Choroid plexus epithelial cell (primary cell): Measurements from ENCODE around the gene HEATR5A.

Source experiments
- DNase-seq: peaks from one replicate; pipeline ENCODE4 v3.0.0-alpha.2; 2010; ENCODE audit warnings: low read depth
- H3K4me3 ChIP-seq: 2 replicates; pipeline ENCODE4 v1.5.1; 2011; ENCODE audit warnings: low read depth, mild to moderate bottlenecking, control low read depth, low read length, moderate library complexity
- CTCF ChIP-seq: conservative IDR thresholded peaks from 2 replicates; pipeline ENCODE4 v1.5.1; 2011; ENCODE audit warnings: low read depth, mild to moderate bottlenecking, control low read depth, inconsistent platforms, low read length, moderate library complexity

The HEATR5A gene

GRCh38 chr14:31426663-31427062 is 6.3 kb upstream of the HEATR5A start:
- H3K4me3 ChIP-seq: no peak overlapping the region
- no peak for TF ChIP-seq CTCF
- no peak for DNase-seq

- no peak for TF ChIP-seq CTCF
- no peak for DNase-seq
These were observed 5.6 kb upstream of the HEATR5A start for GRCh38 chr14:31425905-31426304.

GRCh38 chr14:31421200-31421599 is 850 bp upstream of the HEATR5A start:
- H3K4me3 ChIP-seq: no peak overlapping the region
- DNase-seq: no peak
- TF ChIP-seq CTCF: no peak

More at GRCh38 chr14:31425905-31426304, 5.6 kb upstream of the HEATR5A start:
- no peak overlapping the region for H3K4me3 ChIP-seq

- H3K4me3 ChIP-seq: peak overlapping the region; percentile 94
- no peak for TF ChIP-seq CTCF
- no peak for DNase-seq
These were observed 407 bp downstream of the HEATR5A start for GRCh38 chr14:31419967-31420318.

GRCh38 chr14:31419179-31419966 is 977 bp downstream of the HEATR5A start:
- peak; percentile 59 for DNase-seq
- TF ChIP-seq CTCF: no peak
- peak overlapping the region; percentile 94 for H3K4me3 ChIP-seq

- no peak for TF ChIP-seq CTCF
- no peak overlapping the region for H3K4me3 ChIP-seq
- no peak for DNase-seq
These were observed 1.9 kb downstream of the HEATR5A start for GRCh38 chr14:31418440-31418839.

- no peak overlapping the region for H3K4me3 ChIP-seq
- no peak for TF ChIP-seq CTCF
- DNase-seq: peak; percentile 14
These were observed 6.0 kb downstream of the HEATR5A start for GRCh38 chr14:31414190-31414833.
